Measurements from ENCODE around the gene PSMC3. TPM values are rescaled to one million over a fixed set of nuclear protein-coding genes. Genes with fewer than 3 reads are reported as not detected.

PSMC3 gene
- total and polyA plus RNA-seq, 9 of the 15 experiments (the other 6 are each of a cell fraction or from before 2014, with no cell fraction given): 44.3 to 324 (median 240) TPM

DNA sequence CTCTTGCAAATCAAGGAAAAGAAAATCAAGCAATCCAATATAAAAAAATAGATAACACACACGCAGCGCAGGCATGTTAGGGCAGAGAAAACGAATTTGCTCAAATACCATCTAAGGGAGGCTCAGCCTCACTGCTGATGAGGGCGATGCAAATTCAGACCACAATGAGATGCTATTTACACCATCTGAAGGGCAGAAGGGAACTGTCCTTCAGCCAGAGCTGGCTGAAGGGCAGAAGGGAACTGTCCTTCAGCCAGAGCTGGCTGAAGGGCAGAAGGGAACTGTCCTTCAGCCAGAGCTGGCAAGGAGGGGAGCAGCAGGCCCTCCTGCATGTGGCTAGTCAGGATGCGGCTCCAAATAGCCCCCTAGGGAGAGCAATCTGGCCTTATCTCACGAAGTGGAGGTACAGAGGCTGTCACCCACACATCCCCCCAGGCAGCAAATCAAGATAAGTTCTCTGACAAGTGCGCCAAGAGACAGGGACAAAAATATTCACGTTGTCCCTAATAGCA, 25.4 kb downstream of the PSMC3 start (continued):
- TF ChIP-seq, protein P1, sequence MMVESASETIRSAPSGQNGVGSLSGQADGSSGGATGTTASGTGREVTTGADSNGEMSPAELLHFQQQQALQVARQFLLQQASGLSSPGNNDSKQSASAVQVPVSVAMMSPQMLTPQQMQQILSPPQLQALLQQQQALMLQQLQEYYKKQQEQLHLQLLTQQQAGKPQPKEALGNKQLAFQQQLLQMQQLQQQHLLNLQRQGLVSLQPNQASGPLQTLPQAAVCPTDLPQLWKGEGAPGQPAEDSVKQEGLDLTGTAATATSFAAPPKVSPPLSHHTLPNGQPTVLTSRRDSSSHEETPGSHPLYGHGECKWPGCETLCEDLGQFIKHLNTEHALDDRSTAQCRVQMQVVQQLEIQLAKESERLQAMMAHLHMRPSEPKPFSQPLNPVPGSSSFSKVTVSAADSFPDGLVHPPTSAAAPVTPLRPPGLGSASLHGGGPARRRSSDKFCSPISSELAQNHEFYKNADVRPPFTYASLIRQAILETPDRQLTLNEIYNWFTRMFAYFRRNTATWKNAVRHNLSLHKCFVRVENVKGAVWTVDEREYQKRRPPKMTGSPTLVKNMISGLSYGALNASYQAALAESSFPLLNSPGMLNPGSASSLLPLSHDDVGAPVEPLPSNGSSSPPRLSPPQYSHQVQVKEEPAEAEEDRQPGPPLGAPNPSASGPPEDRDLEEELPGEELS (CRISPR knock-in tag; IDR thresholded peaks at IDR 0.05; ENCODE audit: borderline replicate concordance): no peak
- TF ChIP-seq PHB (CRISPR knock-in tag; IDR thresholded peaks at IDR 0.05) (no peak), PCBP2 (IDR thresholded peaks at IDR 0.05; ENCODE audit: low read depth, low read length, poor library complexity, severe bottlenecking) (no peak), GABPA (tag; conservative IDR thresholded peaks at IDR 0.05; ENCODE audit: low read depth) (no peak), SP2 (IDR thresholded peaks at IDR 0.05; ENCODE audit: extremely low read depth, low read depth, low read length, poor library complexity, severe bottlenecking) (no peak), ZNF561 (CRISPR knock-in tag; conservative IDR thresholded peaks at IDR 0.05) (no peak), BRCA1 (IDR thresholded peaks at IDR 0.05) (no peak), BRCA1 (CRISPR knock-in tag; IDR thresholded peaks at IDR 0.05) (no peak), GATAD2B (IDR thresholded peaks at IDR 0.05; ENCODE audit: borderline replicate concordance) (no peak), SNRNP70 (optimal IDR thresholded peaks at IDR 0.05; ENCODE audit: low read depth, low read length) (no peak)
- TF ChIP-seq, protein P2, sequence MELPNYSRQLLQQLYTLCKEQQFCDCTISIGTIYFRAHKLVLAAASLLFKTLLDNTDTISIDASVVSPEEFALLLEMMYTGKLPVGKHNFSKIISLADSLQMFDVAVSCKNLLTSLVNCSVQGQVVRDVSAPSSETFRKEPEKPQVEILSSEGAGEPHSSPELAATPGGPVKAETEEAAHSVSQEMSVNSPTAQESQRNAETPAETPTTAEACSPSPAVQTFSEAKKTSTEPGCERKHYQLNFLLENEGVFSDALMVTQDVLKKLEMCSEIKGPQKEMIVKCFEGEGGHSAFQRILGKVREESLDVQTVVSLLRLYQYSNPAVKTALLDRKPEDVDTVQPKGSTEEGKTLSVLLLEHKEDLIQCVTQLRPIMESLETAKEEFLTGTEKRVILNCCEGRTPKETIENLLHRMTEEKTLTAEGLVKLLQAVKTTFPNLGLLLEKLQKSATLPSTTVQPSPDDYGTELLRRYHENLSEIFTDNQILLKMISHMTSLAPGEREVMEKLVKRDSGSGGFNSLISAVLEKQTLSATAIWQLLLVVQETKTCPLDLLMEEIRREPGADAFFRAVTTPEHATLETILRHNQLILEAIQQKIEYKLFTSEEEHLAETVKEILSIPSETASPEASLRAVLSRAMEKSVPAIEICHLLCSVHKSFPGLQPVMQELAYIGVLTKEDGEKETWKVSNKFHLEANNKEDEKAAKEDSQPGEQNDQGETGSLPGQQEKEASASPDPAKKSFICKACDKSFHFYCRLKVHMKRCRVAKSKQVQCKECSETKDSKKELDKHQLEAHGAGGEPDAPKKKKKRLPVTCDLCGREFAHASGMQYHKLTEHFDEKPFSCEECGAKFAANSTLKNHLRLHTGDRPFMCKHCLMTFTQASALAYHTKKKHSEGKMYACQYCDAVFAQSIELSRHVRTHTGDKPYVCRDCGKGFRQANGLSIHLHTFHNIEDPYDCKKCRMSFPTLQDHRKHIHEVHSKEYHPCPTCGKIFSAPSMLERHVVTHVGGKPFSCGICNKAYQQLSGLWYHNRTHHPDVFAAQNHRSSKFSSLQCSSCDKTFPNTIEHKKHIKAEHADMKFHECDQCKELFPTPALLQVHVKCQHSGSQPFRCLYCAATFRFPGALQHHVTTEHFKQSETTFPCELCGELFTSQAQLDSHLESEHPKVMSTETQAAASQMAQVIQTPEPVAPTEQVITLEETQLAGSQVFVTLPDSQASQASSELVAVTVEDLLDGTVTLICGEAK (IDR thresholded peaks at IDR 0.05): 0 out of 2 replicates have a peak, but pooled peaks have one; percentile 42
- TF ChIP-seq, protein P2 (CRISPR knock-in tag; IDR thresholded peaks at IDR 0.05): no peak
- TF ChIP-seq, protein P3, sequence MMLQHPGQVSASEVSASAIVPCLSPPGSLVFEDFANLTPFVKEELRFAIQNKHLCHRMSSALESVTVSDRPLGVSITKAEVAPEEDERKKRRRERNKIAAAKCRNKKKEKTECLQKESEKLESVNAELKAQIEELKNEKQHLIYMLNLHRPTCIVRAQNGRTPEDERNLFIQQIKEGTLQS (IDR thresholded peaks at IDR 0.05): no peak
- TF ChIP-seq, protein P3 (CRISPR knock-in tag; conservative IDR thresholded peaks at IDR 0.05): no peak
- TF ChIP-seq, protein P4, sequence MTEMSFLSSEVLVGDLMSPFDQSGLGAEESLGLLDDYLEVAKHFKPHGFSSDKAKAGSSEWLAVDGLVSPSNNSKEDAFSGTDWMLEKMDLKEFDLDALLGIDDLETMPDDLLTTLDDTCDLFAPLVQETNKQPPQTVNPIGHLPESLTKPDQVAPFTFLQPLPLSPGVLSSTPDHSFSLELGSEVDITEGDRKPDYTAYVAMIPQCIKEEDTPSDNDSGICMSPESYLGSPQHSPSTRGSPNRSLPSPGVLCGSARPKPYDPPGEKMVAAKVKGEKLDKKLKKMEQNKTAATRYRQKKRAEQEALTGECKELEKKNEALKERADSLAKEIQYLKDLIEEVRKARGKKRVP (CRISPR knock-in tag; IDR thresholded peaks at IDR 0.05): no peak
